Stimulated activated CD8-positive, alpha-beta memory T cell treated with anti-CD3 and anti-CD28 coated beads, Interleukin-7, amount 100 ng/mL, for 48 hours (primary cell): ENCODE measurements around the gene CCN5.
A peak's percentile ranks its signal among the peaks of the same experiment; 100 is the strongest.

Experiments
- DNase-seq, 2 donors: peaks; one replicate each; pipeline ENCODE4 v3.0.0-alpha.2; 2020; ENCODE audit warnings: low read depth in 1 of 2; ENCODE audit errors: extremely low read depth in 1 of 2

The CCN5 gene

GRCh38 chr20:44715499-44716308 is 535 bp downstream of the CCN5 start:
- DNase-seq, result no peak

DNA sequence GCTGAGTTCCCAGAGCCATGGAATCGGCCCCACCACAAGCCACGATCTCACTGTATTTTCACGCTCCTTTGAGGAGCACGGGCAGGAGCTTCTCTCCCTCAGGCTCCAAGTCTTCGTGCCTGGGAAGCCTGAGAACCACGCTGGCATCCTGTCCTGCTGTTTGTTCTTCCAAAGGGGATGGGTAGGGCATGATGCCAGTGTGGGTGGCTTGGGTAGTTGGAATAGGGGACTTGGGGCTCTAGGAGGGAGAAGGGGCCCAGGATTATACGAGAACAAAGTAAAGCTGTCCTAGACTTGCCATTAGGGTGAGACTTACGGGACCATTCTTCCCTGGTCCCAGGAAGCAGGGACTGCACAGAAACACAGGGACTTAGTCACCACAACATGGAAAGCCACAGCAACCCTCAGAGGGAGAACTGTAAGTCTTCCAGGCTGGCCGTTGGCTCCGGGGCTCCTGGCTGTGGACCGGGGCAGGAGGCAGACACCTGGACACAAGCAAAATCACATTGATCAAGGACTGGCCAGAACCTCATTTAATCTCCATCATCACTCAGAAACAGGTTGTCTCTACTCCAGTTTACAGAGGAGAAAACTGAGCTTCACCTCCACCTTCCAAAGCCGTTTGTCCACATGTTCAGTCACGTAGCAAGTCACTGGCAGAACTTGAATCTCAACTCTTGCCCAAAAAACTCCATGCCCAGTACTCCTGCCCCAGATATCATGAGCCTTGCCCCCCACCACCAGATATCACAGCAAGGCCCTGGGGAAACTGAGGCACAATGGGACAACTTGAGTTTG is 1.3 kb downstream of the CCN5 start:
- no peak for DNase-seq

DNA sequence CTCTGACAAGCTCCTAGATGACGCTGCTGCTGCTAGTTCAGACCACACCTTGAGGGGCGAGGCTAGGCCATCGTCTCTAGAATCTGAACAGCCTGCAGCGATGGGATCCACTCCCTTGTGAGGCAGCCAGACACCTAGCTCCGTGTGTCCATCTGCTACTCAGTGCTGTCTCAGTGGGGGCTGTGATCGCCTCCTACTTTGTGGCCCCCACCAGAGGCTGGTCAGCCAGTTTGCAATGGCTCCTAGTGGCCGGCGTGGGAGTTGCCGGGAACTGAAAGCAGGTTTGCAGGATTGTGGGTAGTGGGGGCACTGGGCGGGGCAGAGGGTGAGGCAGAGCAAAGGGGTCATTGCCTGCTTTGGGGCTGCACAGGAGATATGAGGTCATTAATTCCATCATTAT is 2.8 kb downstream of the CCN5 start:
- DNase-seq, result no peak

GRCh38 chr20:44719841-44720240 is 4.7 kb downstream of the CCN5 start:
- no peak for DNase-seq

GRCh38 chr20:44720621-44720996 is 5.4 kb downstream of the CCN5 start:
- no peak for DNase-seq

GRCh38 chr20:44720997-44721784 is 6.0 kb downstream of the CCN5 start:
- no peak for DNase-seq

GRCh38 chr20:44721785-44722054 is 6.6 kb downstream of the CCN5 start:
- no peak for DNase-seq

DNA sequence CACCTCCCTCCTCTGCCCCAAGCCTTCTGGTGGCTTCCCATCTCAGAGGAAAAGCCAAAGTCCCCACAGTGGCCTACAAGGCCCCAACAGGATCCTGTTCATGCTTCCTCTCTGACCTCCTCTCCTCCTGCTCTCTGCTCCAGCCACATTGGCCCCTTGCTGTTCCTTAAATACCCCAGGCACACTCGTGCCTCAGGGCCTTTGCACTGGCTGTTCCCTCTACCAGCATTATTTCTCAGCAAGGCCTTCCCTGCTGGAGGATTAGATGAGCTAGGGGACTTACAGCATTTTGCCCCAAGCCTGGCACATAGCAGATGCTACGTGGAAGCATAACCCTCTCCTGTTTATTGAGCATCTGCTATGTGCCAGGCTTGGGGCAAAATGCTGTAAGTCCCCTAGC is 7.8 kb downstream of the CCN5 start:
- DNase-seq, result no peak

DNA sequence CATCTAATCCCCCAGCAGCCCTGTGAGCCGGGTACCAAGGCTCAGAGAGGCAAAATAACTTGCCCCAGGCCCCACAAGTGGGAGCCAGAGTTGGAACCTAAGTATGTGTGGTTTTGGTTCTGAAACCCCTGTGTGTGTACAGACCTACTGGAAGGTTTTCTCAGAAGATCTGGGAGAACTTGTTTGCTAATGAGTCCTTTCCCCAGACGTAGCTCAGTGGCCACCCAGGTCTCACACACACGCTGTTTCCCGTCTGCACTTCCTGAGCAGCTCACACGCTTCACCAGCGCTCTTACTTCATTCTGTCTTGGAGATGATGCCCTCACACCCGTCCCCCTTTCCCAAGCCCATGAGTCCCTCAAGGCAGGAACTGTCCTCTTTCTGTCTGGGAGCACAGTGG is 8.2 kb downstream of the CCN5 start:
- DNase-seq, result no peak

- no peak for DNase-seq
Observed at GRCh38 chr20:44723798-44724362, 8.7 kb downstream of the CCN5 start.

GRCh38 chr20:44724423-44725091 is 9.4 kb downstream of the CCN5 start:
- DNase-seq, result no peak

- no peak for DNase-seq
Observed at GRCh38 chr20:44725837-44726236, 10.7 kb downstream of the CCN5 start.

DNA sequence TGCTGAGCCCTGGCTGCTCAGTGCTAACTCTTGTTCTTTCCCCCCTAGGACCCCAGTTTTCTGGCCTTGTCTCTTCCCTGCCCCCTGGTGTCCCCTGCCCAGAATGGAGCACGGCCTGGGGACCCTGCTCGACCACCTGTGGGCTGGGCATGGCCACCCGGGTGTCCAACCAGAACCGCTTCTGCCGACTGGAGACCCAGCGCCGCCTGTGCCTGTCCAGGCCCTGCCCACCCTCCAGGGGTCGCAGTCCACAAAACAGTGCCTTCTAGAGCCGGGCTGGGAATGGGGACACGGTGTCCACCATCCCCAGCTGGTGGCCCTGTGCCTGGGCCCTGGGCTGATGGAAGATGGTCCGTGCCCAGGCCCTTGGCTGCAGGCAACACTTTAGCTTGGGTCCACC is 11.9 kb downstream of the CCN5 start:
- no peak for DNase-seq

DNA sequence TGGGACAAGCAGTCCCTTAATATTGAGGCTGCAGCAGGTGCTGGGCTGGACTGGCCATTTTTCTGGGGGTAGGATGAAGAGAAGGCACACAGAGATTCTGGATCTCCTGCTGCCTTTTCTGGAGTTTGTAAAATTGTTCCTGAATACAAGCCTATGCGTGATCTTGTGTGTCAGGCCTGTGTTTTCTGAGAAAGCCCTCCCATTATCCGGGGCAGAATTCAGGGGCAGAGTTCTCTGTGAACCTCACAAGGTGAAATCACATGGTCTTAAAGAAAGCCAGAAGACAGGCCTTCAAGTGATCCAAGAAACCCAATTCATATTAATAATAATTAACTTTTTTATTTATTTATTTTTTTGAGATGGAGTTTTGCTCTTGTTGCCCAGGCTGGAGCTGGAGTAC is 12.5 kb downstream of the CCN5 start:
- DNase-seq, result no peak

DNA sequence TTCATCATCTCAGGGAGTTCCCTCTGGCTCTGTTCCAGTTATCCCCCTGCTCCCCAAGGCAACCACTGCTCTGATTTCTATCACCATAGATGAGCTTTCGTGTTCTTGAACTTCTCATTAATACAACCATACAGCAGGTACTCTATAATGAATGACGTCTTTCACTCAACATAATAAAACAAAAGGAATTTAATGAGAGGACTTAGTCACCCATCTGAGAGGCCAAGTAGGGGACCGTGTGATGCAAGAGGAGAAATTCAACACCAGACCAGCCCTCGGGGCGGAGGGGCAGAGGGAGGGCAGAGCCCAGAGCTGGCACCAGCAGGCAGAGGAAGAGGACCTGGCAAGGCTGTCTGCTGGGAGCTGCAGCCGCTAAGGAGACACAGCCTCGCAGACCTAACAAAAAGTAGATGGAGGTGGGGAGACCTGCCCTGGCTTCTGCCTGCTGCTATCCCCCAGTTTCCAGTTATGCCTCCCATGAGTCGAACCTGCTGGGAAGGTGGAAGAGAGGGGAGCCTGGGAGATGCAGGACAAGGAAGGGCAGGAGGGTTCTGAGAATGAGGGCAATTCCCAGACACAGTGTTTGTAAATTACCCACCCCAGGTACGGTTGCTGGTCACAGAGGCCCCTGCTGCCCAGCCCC is 13.8 kb downstream of the CCN5 start:
- DNase-seq, result no peak

DNA sequence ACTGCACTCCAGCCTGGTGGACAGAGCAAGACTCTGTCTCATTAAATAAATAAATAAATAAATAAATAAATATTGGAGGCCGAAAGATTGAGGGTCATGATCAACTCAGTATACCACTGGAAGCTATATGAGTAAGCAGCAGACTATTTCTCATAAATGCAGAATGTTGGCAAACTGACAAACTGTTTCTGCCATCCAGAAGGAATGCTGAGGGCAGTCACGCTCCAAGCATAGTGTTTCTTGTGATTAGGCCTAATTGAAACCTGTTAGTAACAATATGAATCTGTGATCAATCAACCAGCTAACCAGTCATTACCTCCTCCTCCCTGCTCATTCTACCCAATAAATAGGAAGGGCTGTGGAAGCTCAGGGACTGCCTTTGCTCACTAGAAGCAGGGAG is 15.3 kb downstream of the CCN5 start:
- no peak for DNase-seq

GRCh38 chr20:44731657-44732056 is 16.5 kb downstream of the CCN5 start:
- no peak for DNase-seq

DNA sequence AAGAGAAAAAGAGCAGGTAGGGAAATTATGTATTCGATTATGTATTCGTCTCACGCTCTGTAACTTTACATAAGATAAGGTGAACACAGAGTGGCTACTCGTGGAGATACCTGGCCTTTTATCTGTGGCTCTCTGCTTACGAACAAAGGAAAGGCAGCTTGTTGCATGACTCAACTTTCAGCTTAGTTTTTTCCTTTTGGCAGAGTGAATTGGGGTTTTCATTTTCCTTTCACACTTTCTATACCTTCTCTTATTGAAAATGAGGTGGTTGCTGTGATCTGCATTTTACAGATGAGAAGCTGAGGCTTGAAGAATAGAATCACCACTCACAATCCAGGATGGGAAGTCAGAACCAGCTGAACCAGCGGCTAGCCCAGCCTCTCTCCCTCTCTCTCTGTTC is 17.2 kb downstream of the CCN5 start:
- no peak for DNase-seq

- DNase-seq, result peak; percentile 31 to 40
Observed at GRCh38 chr20:44733341-44734069, 18.3 kb downstream of the CCN5 start.

- DNase-seq, result no peak
Observed at GRCh38 chr20:44734938-44735337, 19.8 kb downstream of the CCN5 start.
